ENCODE measurements around the gene PGS1.

DNA sequence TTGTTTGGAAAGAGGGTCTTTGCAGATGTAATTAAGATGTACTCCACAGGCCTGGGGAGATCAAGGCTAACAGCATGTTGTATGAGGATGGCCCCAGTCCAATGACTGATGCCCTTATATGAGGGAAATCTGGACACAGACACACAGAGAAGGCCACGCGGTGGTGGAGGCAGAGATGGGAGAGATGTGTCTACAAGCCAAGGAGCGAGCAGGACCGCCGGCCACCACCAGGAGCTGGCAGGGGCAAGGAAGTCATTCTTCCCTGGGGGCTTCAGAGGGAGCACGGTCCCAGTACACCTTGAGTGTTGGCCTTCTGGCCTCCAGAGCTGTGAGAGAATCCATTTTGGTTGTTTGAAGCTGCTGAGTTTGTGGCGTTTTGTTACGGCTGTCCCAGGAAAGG, 33.3 kb upstream of the PGS1 start:
- TF ChIP-seq, protein P1, sequence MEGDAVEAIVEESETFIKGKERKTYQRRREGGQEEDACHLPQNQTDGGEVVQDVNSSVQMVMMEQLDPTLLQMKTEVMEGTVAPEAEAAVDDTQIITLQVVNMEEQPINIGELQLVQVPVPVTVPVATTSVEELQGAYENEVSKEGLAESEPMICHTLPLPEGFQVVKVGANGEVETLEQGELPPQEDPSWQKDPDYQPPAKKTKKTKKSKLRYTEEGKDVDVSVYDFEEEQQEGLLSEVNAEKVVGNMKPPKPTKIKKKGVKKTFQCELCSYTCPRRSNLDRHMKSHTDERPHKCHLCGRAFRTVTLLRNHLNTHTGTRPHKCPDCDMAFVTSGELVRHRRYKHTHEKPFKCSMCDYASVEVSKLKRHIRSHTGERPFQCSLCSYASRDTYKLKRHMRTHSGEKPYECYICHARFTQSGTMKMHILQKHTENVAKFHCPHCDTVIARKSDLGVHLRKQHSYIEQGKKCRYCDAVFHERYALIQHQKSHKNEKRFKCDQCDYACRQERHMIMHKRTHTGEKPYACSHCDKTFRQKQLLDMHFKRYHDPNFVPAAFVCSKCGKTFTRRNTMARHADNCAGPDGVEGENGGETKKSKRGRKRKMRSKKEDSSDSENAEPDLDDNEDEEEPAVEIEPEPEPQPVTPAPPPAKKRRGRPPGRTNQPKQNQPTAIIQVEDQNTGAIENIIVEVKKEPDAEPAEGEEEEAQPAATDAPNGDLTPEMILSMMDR (IDR thresholded peaks at IDR 0.05): peak in 2 of 4 experiments; percentile 13 to 39
- TF ChIP-seq POLR2A (IDR thresholded peaks at IDR 0.05): no peak
